ENCODE measurements around the gene VWA2.

The VWA2 gene

GRCh38 chr10:114300036-114300645, 61.1 kb downstream of the VWA2 start:
- no peaks in the 10 kb centered on the region for H3K4me1 ChIP-seq (ENCODE audit: control insufficient read depth, insufficient read depth, low read length)
- no peak overlapping the region for H3K27ac ChIP-seq (ENCODE audit: extremely low read depth, low read depth, low read length)
- TF ChIP-seq GFI1B (tag by site-specific recombination; IDR thresholded peaks at IDR 0.05) (no peak), KLF9 (tag by site-specific recombination; IDR thresholded peaks at IDR 0.05; ENCODE audit: low read depth) (no peak), ZNF549 (tag by site-specific recombination; IDR thresholded peaks at IDR 0.05) (no peak), ZNF169 (tag by site-specific recombination; IDR thresholded peaks at IDR 0.05) (no peak), PATZ1 (tag by site-specific recombination; IDR thresholded peaks at IDR 0.05) (no peak), MYNN (tag by site-specific recombination; IDR thresholded peaks at IDR 0.05; ENCODE audit: borderline replicate concordance) (no peak), ZNF510 (tag by site-specific recombination; IDR thresholded peaks at IDR 0.05; ENCODE audit: insufficient replicate concordance) (no peak), ZBTB21 (tag by site-specific recombination; IDR thresholded peaks at IDR 0.05) (no peak), ZNF596 (tag by site-specific recombination; IDR thresholded peaks at IDR 0.05) (no peak), ZNF639 (tag by site-specific recombination; IDR thresholded peaks at IDR 0.05) (no peak), ZNF350 (tag by site-specific recombination; IDR thresholded peaks at IDR 0.05) (no peak), ZNF518A (tag by site-specific recombination; conservative IDR thresholded peaks at IDR 0.05; ENCODE audit: low read depth) (no peak)
- peaks cover 0 to 16% of the 10 kb centered on the region in 2 experiments; a peak in 1 of 3 replicates for H3K36me3 ChIP-seq (ENCODE audit: control insufficient read depth in 2 of 2, insufficient read depth in 1 of 2, low read length in 2 of 2)
- ChIA-PET POLR2A (no interaction called here), CTCF (interaction anchor here (0.6 kb wide), 1 partner anchor 140 kb away, joined by 3 read pairs; no protein-coding TSS in a partner anchor)
- no peak overlapping the region for H3K4me3 ChIP-seq (ENCODE audit: low read depth, low read length)
- no peaks in the 10 kb centered on the region; the same call in 1 of the 2 replicates for H3K9me3 ChIP-seq (ENCODE audit: control insufficient read depth, insufficient read depth, low read depth, low read length)

- H3K4me1 ChIP-seq (ENCODE audit: control insufficient read depth, insufficient read depth, low read length) = no peaks in the 10 kb centered on the region
- H3K4me3 ChIP-seq (ENCODE audit: low read depth, low read length) = no peak overlapping the region
- POLR2A ChIA-PET = no interaction called here
- H3K36me3 ChIP-seq (ENCODE audit: control insufficient read depth in 2 of 2, insufficient read depth in 1 of 2, low read length in 2 of 2) = peaks cover 0 to 7% of the 10 kb centered on the region in 2 experiments; a peak in 1 of 3 replicates
- no peaks in the 10 kb centered on the region for H3K9me3 ChIP-seq (ENCODE audit: control insufficient read depth, insufficient read depth, low read depth, low read length)
- CTCF ChIA-PET = interaction anchor here (0.5 to 0.8 kb wide), 2 partner anchors 169 to 537 kb away, joined by 3 read pairs; no protein-coding TSS in a partner anchor
- H3K27ac ChIP-seq (ENCODE audit: extremely low read depth, low read depth, low read length) = no peak overlapping the region
- TF ChIP-seq ZSCAN4 (tag by site-specific recombination; IDR thresholded peaks at IDR 0.05) (no peak), ZNF747 (tag by site-specific recombination; IDR thresholded peaks at IDR 0.05) (no peak), ZNF776 (tag by site-specific recombination; IDR thresholded peaks at IDR 0.05; ENCODE audit: borderline replicate concordance) (no peak), SP3 (tag by site-specific recombination; IDR thresholded peaks at IDR 0.05) (no peak), ZNF394 (tag by site-specific recombination; IDR thresholded peaks at IDR 0.05; ENCODE audit: borderline replicate concordance) (no peak), SETDB1 (IDR thresholded peaks at IDR 0.05; ENCODE audit: insufficient read length, low read length) (no peak), ZNF785 (tag by site-specific recombination; IDR thresholded peaks at IDR 0.05) (no peak), ZNF214 (tag by site-specific recombination; IDR thresholded peaks at IDR 0.05; ENCODE audit: borderline replicate concordance) (no peak), ZNF133 (tag by site-specific recombination; IDR thresholded peaks at IDR 0.05) (no peak), ZNF513 (tag by site-specific recombination; IDR thresholded peaks at IDR 0.05) (no peak), ZNF423 (tag by site-specific recombination; IDR thresholded peaks at IDR 0.05) (no peak)
Observed at GRCh38 chr10:114301177-114301576, 62.1 kb downstream of the VWA2 start.
